IPS-NIHi7 (cell line): ENCODE results near the gene HSPB1.
A peak's percentile ranks its signal among the peaks of the same experiment; 100 is the strongest.
"Not testable (repeated sequence)": the region's sequence is repeated elsewhere in the genome, so short reads cannot be mapped to it uniquely, and the experiment has no call there.

Source experiments
- DNase-seq: peaks from one replicate; pipeline ENCODE4 v3.0.0; 2012; ENCODE audit warnings: mixed read lengths; ENCODE audit errors: extremely low spot score

Gene HSPB1

DNA sequence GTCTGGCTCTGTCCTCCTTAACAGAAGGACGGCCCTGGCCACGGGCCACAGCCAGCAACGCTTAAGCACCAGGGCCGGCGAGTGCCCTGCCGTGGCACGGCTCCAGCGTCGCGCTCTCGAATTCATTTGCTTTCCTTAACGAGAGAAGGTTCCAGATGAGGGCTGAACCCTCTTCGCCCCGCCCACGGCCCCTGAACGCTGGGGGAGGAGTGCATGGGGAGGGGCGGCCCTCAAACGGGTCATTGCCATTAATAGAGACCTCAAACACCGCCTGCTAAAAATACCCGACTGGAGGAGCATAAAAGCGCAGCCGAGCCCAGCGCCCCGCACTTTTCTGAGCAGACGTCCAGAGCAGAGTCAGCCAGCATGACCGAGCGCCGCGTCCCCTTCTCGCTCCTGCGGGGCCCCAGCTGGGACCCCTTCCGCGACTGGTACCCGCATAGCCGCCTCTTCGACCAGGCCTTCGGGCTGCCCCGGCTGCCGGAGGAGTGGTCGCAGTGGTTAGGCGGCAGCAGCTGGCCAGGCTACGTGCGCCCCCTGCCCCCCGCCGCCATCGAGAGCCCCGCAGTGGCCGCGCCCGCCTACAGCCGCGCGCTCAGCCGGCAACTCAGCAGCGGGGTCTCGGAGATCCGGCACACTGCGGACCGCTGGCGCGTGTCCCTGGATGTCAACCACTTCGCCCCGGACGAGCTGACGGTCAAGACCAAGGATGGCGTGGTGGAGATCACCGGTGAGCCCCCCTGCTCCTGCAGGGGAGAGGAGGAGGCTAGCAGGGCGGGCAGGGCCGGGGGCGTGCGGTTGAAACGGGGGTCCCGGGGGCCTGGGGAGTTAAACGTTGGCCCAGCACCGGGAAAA lies at the start of gene HSPB1:
TSS of gene HSPB1 (plus strand) at position 327 of the 855 bp plus-strand sequence. CDS start at position 367, 40 bp downstream.
- DNase-seq: peak; percentile 57

DNA sequence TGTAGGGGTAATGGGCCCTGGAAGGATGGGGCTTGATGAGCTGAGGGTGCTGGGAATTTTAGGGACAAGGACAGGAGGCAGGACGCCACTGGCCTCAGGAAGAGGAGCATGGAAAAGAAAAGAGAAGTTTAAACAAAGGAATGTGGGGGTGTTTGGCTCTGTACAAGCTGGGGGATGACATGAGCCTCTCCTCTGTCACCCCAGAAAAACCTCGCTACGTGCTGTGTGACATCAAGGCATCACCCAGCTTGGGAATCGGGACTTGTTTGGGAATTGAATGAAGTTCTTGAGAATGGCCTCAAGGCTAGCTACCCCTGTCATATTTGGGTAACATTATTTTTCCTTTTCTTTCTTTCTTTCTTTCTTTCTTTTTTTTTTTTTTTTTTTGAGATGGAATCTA lies 47.7 kb upstream of the HSPB1 start:
- DNase-seq: no peak

DNA sequence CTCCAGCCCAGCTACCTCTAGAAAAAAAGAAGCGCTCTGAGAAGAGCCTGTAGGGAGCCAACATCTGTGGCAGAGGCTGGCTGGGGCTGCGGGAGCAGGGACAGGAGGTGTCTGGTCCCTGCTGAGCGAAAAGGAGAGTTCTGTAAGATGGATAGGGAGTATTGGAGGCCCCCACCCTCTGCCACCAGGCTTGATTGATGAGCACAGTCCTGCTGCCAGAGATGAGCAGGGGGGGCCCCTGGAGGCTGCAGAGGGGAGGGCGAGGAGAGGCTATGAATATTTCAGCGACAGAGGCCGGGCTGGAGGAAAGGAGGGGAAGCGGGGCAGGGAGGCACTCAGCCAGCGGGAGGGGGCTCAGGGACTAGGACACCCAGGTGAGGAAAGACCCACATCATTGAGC lies 44.5 kb upstream of the HSPB1 start:
- DNase-seq: no peak

DNA sequence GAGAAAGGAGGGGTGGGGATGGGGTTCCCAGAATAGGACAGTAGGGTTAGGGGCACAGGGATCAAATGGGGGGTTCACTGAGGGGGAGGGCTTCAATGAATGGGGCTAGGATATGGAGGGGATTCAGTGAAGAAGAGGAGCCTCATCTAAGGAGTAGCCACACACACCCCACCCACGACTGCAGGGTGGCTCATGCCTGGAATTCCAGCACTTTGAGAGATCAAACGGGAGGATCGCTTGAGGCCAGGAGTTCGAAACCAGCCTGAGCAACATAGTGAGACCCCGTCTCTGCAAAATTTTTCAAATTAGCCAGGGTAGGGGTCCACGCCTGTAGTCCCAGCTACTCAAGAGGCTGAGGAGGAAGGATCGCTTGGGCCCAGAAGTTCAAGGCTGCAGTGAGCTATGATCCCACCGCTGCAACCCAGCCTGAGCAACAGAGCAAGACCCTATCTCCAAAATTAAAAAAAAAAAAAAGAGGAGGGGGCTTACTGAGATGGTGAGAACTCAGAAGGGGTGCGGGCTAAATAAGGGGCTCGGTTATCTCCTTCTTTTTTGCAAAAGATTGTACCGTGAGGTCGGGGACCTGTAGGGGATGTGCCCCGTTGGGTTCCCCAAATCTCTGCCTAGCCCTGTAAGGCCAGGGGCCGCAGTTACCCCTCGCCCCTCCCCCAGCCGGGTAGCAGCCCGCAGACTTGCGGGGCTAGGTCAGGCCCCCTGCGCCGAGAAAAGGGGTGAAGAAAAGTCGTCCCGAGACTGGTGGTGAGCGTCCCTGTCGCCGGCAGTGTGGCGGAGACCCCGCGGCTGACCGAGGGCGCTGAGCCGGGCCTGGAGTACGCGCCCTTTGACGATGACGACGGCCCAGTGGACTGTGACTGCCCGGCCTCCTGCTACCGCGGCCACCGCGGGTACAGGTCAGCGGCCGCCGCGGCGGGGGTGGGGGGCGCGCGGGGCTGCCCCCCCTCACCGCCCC lies 43.1 kb upstream of the HSPB1 start:
- DNase-seq: no peak

DNA sequence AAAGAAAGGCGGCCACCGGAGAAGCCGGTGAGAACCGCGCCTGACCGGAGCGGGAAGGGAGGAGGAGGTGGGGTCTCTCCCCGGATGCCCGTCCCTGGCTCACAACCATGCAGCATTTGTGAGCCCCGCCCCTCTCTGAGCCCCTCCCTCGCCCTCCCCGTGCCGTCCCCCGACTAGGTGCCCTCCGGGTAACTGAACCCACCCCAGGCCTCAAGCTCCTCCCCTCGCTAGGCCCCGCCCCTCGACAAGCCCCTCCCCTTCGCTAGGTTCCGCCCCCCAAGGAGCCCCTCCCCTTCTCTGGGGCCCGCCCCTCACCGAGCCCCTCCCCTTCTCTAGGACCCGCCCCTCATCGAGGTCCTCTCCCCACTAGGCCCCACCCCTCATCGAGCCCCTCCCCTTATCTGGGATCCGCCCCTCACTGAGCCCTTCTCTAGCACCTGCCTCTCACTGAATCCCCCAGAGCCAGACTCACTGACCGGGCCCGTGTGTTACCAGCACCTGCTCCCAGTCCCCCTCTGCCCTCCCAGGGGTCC lies 42.2 kb upstream of the HSPB1 start:
- peak; percentile 93 for DNase-seq

DNA sequence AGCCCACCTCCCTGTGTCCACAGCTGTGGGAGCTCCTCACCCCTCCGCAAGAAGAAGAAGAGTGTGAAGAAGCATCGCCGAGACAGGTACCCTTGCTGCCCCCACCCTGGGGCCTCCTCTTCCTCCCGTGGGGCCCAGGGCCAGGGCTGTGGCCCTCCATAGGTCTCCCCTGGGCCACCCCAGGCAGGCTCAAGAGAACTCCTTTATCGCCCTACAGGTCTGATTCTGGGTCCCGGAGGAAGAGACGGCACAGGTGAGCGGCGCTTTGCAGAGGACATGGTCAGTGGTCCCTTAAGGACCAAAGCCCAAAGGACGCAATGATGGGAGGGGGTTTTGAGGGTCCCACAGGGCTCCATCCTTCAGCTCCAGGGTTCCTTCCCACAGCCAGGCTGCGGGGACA lies 41.1 kb upstream of the HSPB1 start:
- no peak for DNase-seq

DNA sequence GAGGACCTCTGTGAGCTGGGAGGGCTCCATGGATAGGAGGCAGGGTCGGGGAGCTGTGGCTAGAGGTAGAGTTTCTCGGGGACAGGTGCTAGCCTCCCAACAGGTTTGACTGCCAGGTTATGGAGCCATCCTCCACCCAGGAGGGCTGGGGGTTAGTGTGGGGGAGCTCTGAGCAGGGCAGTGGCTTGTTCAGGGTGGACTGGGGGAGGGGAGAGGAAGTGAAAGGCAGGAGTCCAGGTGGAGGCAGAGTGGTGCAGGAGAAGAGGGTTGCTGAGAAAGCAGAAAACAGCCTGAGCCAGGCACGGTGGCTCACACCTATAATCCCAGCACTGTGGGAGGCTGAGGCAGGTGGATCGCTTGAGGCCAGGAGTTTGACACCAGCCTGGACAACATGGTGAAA lies 40.5 kb upstream of the HSPB1 start:
- DNase-seq: no peak

DNA sequence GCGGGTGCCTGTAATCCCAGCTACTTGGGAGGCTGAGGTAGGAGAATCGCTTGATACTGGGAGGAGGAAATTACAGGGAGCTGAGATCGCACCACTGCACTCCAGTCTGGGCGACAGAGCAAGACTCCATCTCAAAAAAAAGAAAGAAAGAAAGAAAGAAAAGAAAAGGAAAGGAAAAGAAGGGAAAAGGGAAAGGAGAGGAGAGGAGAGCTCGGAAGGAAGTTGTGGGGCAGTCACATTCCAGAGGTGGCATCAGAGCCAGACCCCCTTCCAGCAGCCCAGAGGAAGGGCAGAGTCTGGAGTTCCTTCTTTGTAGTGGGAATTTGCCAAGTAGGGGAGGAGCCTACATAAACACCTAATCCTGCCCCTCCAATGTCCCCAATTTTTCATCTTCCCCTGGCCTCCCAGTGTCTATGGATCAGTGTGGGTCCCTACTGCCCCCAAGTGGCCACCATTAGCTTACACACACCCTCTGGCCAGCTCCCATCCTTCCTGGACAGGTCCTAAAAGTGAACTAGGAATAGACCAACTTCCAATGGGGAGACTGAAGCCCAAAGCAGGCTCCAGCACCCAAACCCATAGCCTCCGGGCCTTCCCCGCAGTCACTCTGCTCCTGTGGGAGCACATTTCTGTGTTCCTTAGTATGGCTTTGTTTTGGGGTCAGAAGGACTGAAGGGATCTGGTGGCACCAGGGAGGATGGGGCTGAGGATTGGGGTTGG lies 39.6 kb upstream of the HSPB1 start:
- peak; percentile 60 for DNase-seq

DNA sequence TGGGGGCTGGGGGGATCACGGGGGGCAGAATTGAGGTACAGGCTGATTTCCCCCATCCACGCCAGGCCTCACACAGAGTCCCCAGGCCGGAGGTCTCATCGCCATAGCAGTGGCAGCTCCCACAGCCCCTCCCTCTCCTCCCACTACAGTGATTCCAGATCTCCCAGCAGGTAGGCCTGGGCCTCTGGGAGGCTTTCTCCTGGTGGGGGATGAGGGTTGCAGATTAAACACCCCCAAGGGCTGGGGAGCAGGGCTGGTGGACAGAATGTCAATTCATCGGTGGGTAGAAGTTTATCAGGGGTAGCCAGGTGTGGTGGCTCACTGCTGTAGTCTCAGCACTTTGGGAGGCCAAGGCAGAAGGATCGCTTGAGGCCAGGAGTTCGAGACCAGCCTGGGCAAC lies 37.2 kb upstream of the HSPB1 start:
- DNase-seq: no peak

DNA sequence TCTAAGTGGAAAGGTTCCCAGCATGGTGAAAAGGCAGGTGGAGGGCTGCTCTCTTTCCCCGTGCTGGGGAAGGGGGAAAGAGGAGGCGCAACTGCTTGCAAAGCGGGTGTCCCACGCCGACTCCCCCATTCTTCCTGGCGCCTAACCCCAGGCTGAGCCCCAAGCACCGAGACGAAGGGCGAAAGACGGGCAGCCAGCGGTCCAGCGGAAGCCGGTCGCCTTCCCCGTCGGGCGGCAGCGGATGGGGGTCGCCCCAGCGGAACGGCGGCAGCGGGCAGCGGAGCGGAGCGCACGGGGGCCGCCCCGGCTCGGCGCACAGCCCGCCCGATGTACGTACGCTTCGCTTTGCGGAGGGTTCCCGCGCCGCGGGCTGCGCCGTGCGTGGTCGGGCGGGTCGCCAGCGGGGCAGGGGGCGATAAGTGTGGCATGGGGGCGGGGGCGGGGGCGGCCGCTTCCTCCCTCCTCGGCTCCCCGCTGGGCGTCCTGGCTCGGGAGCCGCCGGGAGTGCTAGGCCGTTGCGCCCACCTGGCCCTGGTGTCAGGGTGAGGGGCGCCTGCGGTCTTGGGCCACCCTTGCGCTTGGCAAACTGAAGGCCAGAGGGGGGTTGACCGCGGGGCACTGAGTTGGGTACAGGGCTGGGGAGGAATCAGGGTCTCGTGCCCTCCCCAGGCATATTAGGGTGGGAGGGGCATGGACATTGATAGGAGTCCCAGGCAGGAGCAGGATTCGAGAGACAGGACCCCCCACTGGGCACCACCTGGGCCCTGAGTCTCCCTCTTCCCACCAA lies 35.2 kb upstream of the HSPB1 start:
- no peak for DNase-seq

DNA sequence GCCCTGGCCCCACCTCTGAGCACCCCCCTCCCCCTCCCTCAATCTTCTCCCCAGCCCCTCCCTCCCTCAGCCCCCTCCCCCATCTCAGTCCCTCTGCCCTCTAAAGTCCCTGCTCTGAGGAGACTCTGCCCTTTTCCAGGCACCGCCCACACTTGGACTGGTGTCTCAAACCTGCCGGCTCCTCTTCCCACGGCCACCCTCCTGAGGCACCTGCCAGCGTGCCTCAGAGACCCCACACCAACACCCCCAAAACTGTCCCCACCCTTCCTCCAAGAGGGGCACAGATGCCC lies 34.6 kb upstream of the HSPB1 start:
- no peak for DNase-seq

DNA sequence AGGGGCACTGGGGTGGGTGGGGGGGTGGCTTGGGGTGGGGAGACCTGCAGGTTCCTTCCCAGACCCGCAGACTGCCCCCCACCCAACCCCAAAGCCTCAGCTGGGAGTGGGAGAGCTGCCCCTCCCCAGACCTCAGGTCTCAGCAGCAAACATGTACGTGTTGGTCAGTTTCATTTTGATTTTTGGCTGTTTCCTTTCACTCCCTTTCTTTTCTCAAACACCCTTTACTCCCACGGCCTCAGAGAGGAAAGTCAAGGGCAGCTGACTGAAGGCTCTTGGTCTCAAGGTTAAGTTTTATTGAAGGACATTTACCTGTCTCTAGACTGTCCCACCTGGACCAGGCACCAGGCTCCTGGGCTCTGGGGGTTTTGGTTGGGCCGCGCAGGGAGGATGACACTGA lies 34.1 kb upstream of the HSPB1 start:
- no peak for DNase-seq

DNA sequence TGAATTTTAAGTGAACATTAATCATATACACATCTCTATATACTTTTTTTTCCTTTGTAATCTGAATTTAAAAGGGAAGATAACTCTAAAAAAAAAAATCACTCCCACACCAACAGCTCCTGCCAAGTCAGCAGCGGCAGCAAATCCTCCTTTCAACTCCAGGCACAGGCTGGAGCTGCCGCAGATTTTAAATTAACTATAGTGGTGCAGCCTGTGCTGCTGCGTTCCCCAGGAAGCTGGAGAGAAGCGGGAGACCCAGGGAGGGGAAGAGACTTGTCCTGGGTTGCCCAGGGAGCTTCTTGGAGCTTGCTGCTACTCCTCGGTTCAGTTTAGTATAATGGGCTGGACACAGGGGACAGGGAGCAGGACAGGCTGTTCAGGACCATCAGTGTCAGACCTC lies 32.6 kb upstream of the HSPB1 start:
- no peak for DNase-seq

DNA sequence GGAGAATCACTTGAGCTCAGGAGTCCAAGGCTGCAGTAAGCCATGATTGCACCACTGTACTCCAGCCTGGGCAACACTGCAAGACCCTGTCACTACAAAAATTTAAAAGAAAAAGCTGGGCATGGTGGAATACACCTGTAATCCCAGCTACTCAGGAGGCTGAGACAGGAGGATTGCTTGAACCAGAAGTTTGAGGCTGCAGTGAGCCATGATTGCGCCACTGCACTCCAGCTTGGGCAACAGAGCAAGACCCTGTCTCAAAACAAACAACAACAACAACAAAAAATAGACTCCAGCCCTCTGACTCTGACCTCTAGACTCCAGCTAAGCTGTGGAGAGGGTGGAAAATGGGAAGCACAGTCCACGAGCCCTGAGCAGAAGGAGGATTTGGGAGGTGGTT lies 31.1 kb upstream of the HSPB1 start:
- DNase-seq: not testable (repeated sequence)

DNA sequence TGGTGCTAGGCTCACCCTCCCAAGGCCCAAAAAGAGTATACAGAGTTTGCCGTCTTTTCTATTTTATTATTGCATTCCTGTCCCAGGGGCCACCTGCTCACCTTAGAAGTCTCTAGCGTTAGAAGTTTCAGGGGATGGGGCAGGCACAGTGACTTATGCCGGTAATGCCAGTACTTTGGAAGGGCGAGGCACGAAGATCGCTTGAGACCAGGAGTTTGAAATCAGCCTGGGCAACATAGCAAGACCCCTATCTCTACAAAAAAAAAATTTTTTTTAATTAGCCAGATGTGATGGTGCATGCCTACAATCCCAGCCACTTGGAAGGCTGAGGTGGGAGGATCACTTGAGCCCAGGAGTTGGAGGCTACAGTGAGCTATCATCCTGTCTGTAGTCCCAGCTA lies 30.3 kb upstream of the HSPB1 start:
- no peak for DNase-seq

DNA sequence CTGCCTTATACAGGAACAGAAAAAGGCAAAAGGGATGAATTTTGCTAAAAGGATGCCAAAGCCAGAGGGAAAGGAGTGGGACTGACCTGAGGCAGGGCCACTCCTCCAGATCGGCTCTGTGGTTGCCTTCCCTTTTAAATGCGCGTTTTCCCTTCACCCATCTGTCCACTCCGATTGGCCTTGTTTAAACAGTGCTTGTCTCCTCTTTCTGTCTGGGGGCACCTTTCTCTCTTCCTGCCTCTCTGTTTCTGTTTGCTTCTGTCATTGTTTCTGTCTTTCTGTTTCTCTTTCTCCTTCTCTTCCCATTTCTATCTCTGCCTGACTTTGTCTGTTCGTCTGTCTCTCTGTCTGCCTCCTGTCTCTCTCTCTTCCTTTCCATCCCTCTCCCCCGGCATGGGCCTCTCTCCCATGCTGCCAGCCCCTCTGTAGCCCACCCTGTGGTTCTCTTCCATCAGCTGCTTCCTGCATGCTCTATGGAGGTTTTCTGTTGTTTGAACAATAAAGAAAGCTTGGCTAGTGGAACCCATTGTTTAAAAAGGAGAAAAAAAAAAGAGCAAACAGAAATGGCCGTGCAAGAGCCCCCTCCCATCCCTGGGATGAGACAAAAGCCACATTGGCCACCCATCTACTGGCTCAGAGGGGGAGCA lies 29.5 kb upstream of the HSPB1 start:
- DNase-seq: no peak

DNA sequence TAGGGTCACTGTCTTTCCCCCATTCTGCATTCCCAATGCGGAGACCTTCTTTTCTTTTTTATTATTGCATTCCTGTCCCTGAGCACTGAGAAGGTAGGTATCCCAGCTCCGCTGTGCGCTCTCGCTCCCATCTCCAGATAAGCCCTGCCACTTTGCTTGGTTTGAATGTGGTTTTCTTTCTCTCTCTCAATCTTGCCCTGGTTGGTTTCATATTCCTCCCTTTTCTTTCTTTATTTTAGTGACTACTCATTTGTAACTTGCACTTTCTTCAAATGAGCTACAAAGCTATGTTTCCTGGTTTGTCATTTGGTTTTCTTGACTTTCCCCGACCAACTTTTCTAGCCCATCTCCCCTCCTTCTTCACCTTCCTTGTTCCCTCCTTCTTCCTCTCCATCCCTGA lies 29.0 kb upstream of the HSPB1 start:
- DNase-seq: no peak

DNA sequence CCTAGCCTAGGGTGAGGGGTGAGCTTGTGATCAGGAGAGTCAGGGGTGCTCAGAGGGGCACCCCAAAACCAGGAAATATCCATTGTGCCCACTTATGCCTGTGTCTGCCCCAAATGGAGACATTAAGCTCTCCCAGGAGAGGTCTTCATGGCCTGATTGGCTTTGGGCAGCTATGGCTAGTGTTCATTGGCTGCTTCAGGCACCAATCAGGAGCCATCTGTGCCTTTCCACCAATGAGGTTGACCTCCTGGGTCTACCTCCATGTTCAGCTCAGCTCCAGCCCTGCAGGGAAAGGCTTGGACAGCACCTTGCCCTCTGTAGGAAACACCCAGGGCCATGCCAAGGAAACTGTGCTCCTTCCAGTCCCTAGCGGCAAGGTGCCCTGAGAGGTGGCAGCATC lies 23.9 kb upstream of the HSPB1 start:
- no peak for DNase-seq

DNA sequence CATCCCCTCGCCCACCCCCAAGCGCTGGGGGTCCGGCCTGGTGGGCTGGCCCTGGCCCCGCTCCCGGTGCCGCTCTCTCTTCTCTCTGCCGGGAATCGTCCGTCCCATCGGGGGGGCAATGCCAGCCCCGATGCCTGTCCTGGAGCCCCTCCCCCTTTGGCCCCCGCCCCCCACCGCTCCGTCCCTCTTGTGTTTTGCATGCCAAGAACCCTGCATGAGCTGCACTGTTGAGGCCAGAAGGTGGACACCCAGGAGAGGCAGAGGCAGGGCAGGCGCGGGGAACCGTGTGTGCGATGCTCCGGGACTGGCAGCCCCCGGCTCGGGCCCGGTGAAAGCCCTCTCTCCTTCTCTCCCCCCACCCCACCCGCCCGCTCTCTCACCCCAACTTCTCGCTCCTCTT lies 22.1 kb upstream of the HSPB1 start:
- DNase-seq: no peak

DNA sequence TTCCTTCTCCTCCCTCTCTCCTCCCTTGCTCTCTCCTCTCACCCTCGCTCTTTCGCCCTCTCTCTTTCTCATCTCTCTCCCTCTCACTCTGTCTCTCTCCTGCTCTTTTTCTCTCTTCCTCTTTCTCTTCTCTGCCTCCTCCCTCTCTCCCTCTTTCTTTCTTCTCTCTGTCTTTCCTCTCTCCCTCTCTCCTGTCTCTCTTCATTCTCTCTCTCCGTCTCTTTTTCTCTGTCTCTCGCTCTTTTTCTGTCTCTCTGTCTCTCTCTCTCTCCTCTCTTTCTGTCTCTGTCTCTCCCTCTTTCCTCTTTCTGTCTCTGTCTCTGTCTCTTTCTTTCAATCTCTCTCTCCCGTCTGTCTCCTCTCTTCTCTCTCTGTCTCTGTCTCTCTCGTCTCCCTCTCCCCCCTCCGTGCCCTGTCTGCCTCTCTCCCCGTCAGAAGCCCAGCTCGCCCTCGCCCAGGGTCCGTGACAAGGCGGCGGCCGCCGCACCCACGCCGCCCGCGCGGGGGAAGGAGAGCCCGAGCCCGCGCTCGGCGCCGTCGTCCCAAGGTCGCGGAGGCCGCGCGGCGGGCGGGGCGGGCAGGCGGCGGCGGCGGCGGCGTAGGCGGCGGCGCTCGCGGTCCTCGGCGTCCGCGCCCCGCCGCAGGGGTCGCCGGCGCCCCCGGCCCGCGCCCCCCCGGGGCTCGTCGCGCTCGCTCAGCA lies 21.3 kb upstream of the HSPB1 start:
- no peak for DNase-seq
